K562 (cell line): ENCODE measurements around the gene UBR7. TPM values are rescaled to one million over a fixed set of nuclear protein-coding genes. Genes with fewer than 3 reads are reported as not detected.

Experiments
- ATAC-seq: fragments of 200-7000 bp; cut with Tn5 transposase; 3 replicates; pipeline ENCODE4 v1.9.1; 2020; ENCODE audit warnings: moderate library complexity
- BruUV-seq: library from RNA; stranded (reverse); fragments of 400-500 nt; replicated peaks from 2 replicates; lab custom pipeline; 2021; lab: Mats Ljungman, UMichigan
- CTCF ChIA-PET: fragments of 300-600 bp; formaldehyde crosslinking; extraction: SDS; loops from one replicate; lab custom pipeline; 2021; ENCODE audit warnings: low intra/inter-chr PET ratio; lab: Yijun Ruan, JAX
- POLR2A ChIA-PET: fragments of 300-600, 350-650 bp; sonication (Branson Sonifier 250); formaldehyde crosslinking; extraction: SDS; loops from one replicate; lab custom pipeline; 2021; ENCODE audit warnings: antibody characterized with exemption, inconsistent platforms; lab: Yijun Ruan, JAX
- DNase-seq, 4 experiments: peaks; one replicate each; pipeline versions ENCODE4 v3.0.0 to v3.0.0-alpha.2; 2011 to 2018; ENCODE audit warnings: low spot score in 3 of 4, mixed read lengths in 3 of 4; ENCODE audit errors: extremely low read depth in 1 of 4
- FAIRE-seq: peaks from 2 replicates; lab custom pipeline; 2011; peaks lifted over from hg19 to GRCh38; lab: Jason Lieb, UNC
- H2AFZ ChIP-seq: 2 replicates; pipeline ENCODE4 v1.6.0; 2011; ENCODE audit warnings: low read depth, low read length, control low read depth, inconsistent platforms
- H3K27ac ChIP-seq: fragments of 200-600 bp; 3 replicates; pipeline ENCODE4 v1.8.0; 2011; ENCODE audit warnings: low read depth, mild to moderate bottlenecking, control low read depth, inconsistent platforms, low read length, moderate library complexity, mixed read lengths; ENCODE audit errors: extremely low read depth
- H3K27me3 ChIP-seq, 2 experiments: fragments of 300-600 bp in 1 of 2; 2 replicates in 1 of 2; 3 replicates in 1 of 2; pipeline versions ENCODE4 v1.6.0 to v1.8.0; 2011; ENCODE audit warnings: inconsistent platforms in 2 of 2, low read length in 2 of 2, mild to moderate bottlenecking in 1 of 2, mixed read lengths in 1 of 2, moderate library complexity in 1 of 2; ENCODE audit not compliant: control insufficient read depth in 2 of 2, insufficient read depth in 2 of 2
- H3K36me3 ChIP-seq: fragments of 300-600 bp; 3 replicates; pipeline ENCODE4 v1.8.0; 2011; ENCODE audit warnings: mild to moderate bottlenecking, low read length, inconsistent platforms; ENCODE audit not compliant: control insufficient read depth, insufficient read depth
- H3K4me1 ChIP-seq, 2 experiments: fragments of 200-600 bp in 1 of 2; replicated peaks in 1 of 2; 2 replicates in 1 of 2; 3 replicates in 1 of 2; pipeline versions ENCODE4 v1.5.1 to v1.8.0; 2011; ENCODE audit warnings: inconsistent platforms in 2 of 2, low read length in 2 of 2, mild to moderate bottlenecking in 1 of 2, mixed read lengths in 1 of 2, moderate library complexity in 1 of 2; ENCODE audit not compliant: control insufficient read depth in 2 of 2, insufficient read depth in 2 of 2
- H3K4me2 ChIP-seq: 2 replicates; pipeline ENCODE4 v1.6.1; 2011; ENCODE audit warnings: low read length, control low read depth, inconsistent platforms, mixed read lengths; ENCODE audit not compliant: insufficient read depth
- H3K4me3 ChIP-seq: fragments of 200-600 bp; sonication (generic), shearing (Covaris generic); 2 replicates; pipeline ENCODE4 v1.5.1; 2016; ENCODE audit warnings: control low read depth, inconsistent platforms
- H3K79me2 ChIP-seq: fragments of 200-600 bp; 3 replicates; pipeline ENCODE4 v1.8.0; 2011; ENCODE audit warnings: low read length, inconsistent platforms; ENCODE audit not compliant: control insufficient read depth, insufficient read depth
- H3K9ac ChIP-seq, 2 experiments: 2 replicates each; pipeline versions ENCODE4 v1.6.0 to v1.6.1; 2011; ENCODE audit warnings: low read depth in 2 of 2, low read length in 2 of 2, control low read depth in 1 of 2, inconsistent platforms in 1 of 2, mild to moderate bottlenecking in 1 of 2, mixed read lengths in 1 of 2; ENCODE audit not compliant: insufficient read depth in 1 of 2
- H3K9me1 ChIP-seq: one replicate; pipeline ENCODE4 v1.6.0; 2011; ENCODE audit warnings: inconsistent platforms, mild to moderate bottlenecking, low read length, moderate library complexity; ENCODE audit not compliant: control insufficient read depth, insufficient read depth
- H3K9me3 ChIP-seq: replicated peaks from 2 replicates; pipeline ENCODE4 v1.5.1; 2011; ENCODE audit warnings: low read depth, low read length, inconsistent platforms; ENCODE audit not compliant: control insufficient read depth, insufficient read depth
- H4K20me1 ChIP-seq: replicated peaks from 2 replicates; pipeline ENCODE4 v1.6.1; 2011; ENCODE audit warnings: low read length, inconsistent platforms, mixed read lengths; ENCODE audit not compliant: control insufficient read depth, insufficient read depth
- MLLT1 ChIP-seq, 2 experiments: fragments of 450-650 bp; IDR thresholded peaks; 2 replicates each; pipeline ENCODE4 v1.6.1; 2016
- THRAP3 ChIP-seq: fragments of 450-650 bp; IDR thresholded peaks from 2 replicates; pipeline ENCODE4 v1.6.1; 2016; ENCODE audit warnings: mild to moderate bottlenecking, inconsistent platforms, borderline replicate concordance
- WGBS: fragments of 100-300 bp; shearing (Covaris generic); methylation state at CpG from one replicate; pipeline ENCODE4 v1.1.6; 2016; ENCODE audit warnings: low coverage, mixed read lengths; ENCODE audit not compliant: insufficient coverage; ENCODE audit errors: missing lambda C conversion rate; 5-methylcytosine and 5-hydroxymethylcytosine counted together
- in situ Hi-C: fragments of 300-500 bp; cut with MboI; formaldehyde crosslinking; loops from 4 replicates; pipeline ENCODE4 v1.15.0; 2018; ENCODE audit warnings: inconsistent platforms, mixed read lengths
- intact Hi-C: fragments of 100-400 bp; cut with micrococcal nuclease; formaldehyde crosslinking; loops from 2 replicates; pipeline ENCODE4 v1.14.2; 2022
- polyA plus RNA-seq, 8 experiments: library from polyadenylated mRNA; depleted of rRNA in 4 of 8; stranded (reverse) in 5 of 8; unstranded in 3 of 8; fragments of >200 nt; fragmentation: Nextera tagmentation in 2 of 8; fragmentation: Illumina TruSeq in 1 of 8; extraction: Ambion mirVana in 2 of 8; extraction: Trizol in 1 of 8; gene quantifications; 2 replicates each; pipeline versions ENCODE4 v1.2.1 to v1.2.3, GENCODE V29; 2011 to 2014; ENCODE audit warnings: inconsistent platforms in 1 of 8, missing spikeins in 1 of 8
- total RNA-seq, 7 experiments: library from RNA; depleted of rRNA in 6 of 7; stranded (reverse); fragments of >200 nt in 6 of 7; fragmentation: Illumina TruSeq in 2 of 7; extraction: Trizol in 2 of 7; gene quantifications; 2 replicates each; pipeline versions ENCODE4 v1.2.1 to v1.2.3, GENCODE V29; 2011 to 2021; ENCODE audit warnings: low replicate concordance in 1 of 7

Gene UBR7
- total and polyA plus RNA-seq, 9 of the 15 experiments (the other 6 are each of a cell fraction or from before 2014, with no cell fraction given): 12.5 to 63.0 (median 34.4) TPM

- WGBS: 13% methylated on average over 1 of the region's 4 CpGs
Measured at GRCh38 chr14:93161411-93161940, 45.6 kb upstream of the UBR7 start.

More at GRCh38 chr14:93161411-93161940, 45.6 kb upstream of the UBR7 start:
- in situ Hi-C loops (no loop called here), intact Hi-C loops (no loop called here)
- Histone ChIP-seq H3K27ac (no peak overlapping the region), H3K4me2 (no peak overlapping the region), H3K36me3 (no peaks in the 10 kb centered on the region), H3K27me3 (no peaks in the 10 kb centered on the region), H3K4me3 (no peak overlapping the region), H3K9me1 (no peaks in the 10 kb centered on the region), H3K79me2 (no peaks in the 10 kb centered on the region), H2AFZ (no peak overlapping the region), H3K9me3 (no peaks in the 10 kb centered on the region), H3K4me1 (no peaks in the 10 kb centered on the region; a peak in 1 of 5 replicates), H3K9ac (no peak overlapping the region), H4K20me1 (no peaks in the 10 kb centered on the region)
- no peak for TF ChIP-seq MLLT1 (IDR thresholded peaks at IDR 0.05)
- no peak for TF ChIP-seq THRAP3
- POLR2A ChIA-PET: no interaction called here
- no TSS peak for BruUV-seq
- ATAC-seq (no peak), FAIRE-seq (no peak), DNase-seq (no peak)
- CTCF ChIA-PET: interaction anchor here (2.7 kb wide), 1 partner anchor 48 kb away, joined by 11 read pairs; no protein-coding TSS in a partner anchor
